ENCODE measurements around the gene PRR20G.

DNA sequence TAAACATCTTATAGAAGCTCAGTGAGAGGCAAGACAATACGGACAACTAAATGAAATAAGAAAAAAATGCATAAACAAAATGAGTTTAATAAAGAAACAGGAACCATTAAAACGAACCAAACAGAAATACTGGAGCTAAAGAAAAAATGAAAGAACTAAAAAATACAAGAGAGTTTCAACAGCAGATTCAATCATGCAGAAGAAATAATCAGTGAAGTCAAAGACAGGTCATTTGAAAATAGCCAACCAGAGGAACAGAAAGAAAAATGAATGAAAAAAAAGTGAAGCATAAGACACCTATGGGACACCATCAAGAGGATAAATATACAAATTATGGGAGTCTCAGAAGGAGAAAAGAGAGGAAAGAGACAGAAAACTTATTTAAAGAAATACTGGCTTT lies 42.5 kb upstream of the PRR20G start:
- TF ChIP-seq EP300 (conservative IDR thresholded peaks at IDR 0.05; ENCODE audit: poor library complexity, severe bottlenecking) = no peak
- TF ChIP-seq, protein P1, sequence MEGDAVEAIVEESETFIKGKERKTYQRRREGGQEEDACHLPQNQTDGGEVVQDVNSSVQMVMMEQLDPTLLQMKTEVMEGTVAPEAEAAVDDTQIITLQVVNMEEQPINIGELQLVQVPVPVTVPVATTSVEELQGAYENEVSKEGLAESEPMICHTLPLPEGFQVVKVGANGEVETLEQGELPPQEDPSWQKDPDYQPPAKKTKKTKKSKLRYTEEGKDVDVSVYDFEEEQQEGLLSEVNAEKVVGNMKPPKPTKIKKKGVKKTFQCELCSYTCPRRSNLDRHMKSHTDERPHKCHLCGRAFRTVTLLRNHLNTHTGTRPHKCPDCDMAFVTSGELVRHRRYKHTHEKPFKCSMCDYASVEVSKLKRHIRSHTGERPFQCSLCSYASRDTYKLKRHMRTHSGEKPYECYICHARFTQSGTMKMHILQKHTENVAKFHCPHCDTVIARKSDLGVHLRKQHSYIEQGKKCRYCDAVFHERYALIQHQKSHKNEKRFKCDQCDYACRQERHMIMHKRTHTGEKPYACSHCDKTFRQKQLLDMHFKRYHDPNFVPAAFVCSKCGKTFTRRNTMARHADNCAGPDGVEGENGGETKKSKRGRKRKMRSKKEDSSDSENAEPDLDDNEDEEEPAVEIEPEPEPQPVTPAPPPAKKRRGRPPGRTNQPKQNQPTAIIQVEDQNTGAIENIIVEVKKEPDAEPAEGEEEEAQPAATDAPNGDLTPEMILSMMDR (IDR thresholded peaks at IDR 0.05; ENCODE audit: poor library complexity, severe bottlenecking) = no peak
- TF ChIP-seq SMC3 (conservative IDR thresholded peaks at IDR 0.05; ENCODE audit: poor library complexity) = no peak

Measured in neural cell (in vitro differentiated cells).